ENCODE data around the gene TMEM43.

The TMEM43 gene

GRCh38 chr3:14146381-14147065 is 21.7 kb downstream of the TMEM43 start:
- no peak overlapping the region for H3K27ac ChIP-seq

GRCh38 chr3:14147066-14147435 is 22.2 kb downstream of the TMEM43 start:
- TF ChIP-seq ZFX (IDR thresholded peaks at IDR 0.05) (no peak), CTCF (conservative IDR thresholded peaks at IDR 0.05) (no peak)
- H3K27ac ChIP-seq = no peak overlapping the region

More at GRCh38 chr3:14146381-14147065, 21.7 kb downstream of the TMEM43 start:
- TF ChIP-seq CTCF (conservative IDR thresholded peaks at IDR 0.05) = no peak
- no peak for TF ChIP-seq ZFX (IDR thresholded peaks at IDR 0.05)

GRCh38 chr3:14147617-14148016 is 22.8 kb downstream of the TMEM43 start:
- TF ChIP-seq CTCF (conservative IDR thresholded peaks at IDR 0.05) (no peak), ZFX (IDR thresholded peaks at IDR 0.05) (no peak)
- no peak overlapping the region for H3K27ac ChIP-seq

GRCh38 chr3:14148041-14148985 is 23.5 kb downstream of the TMEM43 start:
- TF ChIP-seq CTCF (conservative IDR thresholded peaks at IDR 0.05) = no peak; the same call in 1 of the 2 replicates
- no peak for TF ChIP-seq ZFX (IDR thresholded peaks at IDR 0.05)
- H3K27ac ChIP-seq = no peak overlapping the region

GRCh38 chr3:14150078-14150477 is 25.2 kb downstream of the TMEM43 start:
- TF ChIP-seq CTCF (conservative IDR thresholded peaks at IDR 0.05) = no peak
- no peak for TF ChIP-seq ZFX (IDR thresholded peaks at IDR 0.05)
- no peak overlapping the region for H3K27ac ChIP-seq

GRCh38 chr3:14150491-14151230 is 25.8 kb downstream of the TMEM43 start:
- no peak for TF ChIP-seq CTCF (conservative IDR thresholded peaks at IDR 0.05)
- TF ChIP-seq ZFX (IDR thresholded peaks at IDR 0.05) = no peak
- no peak overlapping the region for H3K27ac ChIP-seq
